ENCODE results near the gene DEAF1.

The DEAF1 gene

DNA sequence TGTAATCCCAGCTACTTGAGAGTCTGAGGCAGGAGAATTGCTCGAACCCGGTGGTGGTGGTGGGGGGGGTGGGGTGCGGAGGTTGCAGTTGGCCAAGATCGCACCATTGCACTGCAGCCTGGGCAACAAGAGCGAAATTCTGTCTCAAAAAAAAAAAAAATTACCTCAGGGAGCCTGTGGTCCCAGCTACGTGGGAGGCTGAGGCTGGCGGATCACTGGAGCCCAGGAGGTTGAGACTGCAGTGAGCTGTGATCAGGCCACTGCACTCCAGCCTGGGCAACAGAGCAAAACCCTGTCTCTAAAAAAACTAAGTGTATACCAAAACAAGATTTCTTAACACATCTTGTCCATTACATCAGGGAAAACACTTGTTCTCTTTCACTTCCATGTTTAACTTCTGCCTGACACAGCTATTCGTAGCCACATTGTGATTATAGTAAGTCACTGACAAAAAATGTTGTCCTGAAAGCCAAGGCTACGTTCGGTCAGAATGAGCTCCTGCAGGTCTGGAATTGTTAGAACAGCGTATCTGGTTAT, 2.0 kb upstream of the DEAF1 start:
- peak overlapping the region; percentile 98 for H3K9ac ChIP-seq (ENCODE audit: low read depth, low read length, poor library complexity, severe bottlenecking)

DNA sequence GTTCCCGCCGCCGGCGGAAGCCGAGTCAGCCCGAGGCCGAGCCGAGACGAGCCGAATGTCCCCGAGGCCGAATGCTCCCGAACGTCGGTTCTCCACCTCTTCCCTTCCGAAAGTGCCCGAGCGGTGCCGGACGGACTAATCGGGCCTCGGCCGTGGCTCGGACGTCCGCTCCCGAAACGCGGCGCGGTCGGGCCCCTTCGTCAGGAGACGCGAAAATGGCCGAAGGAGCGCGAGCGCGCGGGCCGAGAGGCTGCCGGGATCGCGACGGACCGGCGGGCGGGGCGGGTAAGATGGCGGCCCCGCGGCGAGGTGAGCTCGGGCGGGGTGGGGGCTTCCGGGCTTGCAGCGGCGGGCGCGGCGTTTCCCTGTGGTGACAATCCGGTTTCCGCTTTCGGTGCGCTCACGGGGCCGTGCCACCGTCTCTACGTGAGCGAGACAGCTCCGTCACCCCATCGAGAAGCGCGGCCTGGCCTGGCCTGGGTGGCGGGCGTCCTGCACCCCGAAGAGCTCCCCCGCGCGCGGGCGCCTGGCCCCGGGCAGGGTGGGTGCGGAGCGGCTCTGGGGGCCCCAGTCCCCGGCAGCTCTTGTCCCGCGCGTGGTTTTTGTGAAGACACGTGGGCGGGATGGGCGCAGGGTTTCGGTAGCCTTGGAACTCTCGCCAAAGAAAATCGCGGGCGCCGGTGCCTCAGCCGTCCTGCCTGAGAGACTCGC, 671 bp upstream of the DEAF1 start, which contains the start of gene TMEM80:
TSS of gene TMEM80 (plus strand) at position 279 of the 711 bp plus-strand sequence. CDS start at position 291, 12 bp downstream.
- H4K20me1 ChIP-seq (ENCODE audit: insufficient read depth, low read length, poor library complexity, severe bottlenecking) = peaks cover 19% of the 10 kb centered on the region
- H3K79me2 ChIP-seq (ENCODE audit: insufficient read depth, low read length) = peaks cover 60% of the 10 kb centered on the region
- TF ChIP-seq EZH2phosphoT487 (IDR thresholded peaks at IDR 0.05; ENCODE audit: borderline replicate concordance) = no peak
- TF ChIP-seq, protein P1, sequence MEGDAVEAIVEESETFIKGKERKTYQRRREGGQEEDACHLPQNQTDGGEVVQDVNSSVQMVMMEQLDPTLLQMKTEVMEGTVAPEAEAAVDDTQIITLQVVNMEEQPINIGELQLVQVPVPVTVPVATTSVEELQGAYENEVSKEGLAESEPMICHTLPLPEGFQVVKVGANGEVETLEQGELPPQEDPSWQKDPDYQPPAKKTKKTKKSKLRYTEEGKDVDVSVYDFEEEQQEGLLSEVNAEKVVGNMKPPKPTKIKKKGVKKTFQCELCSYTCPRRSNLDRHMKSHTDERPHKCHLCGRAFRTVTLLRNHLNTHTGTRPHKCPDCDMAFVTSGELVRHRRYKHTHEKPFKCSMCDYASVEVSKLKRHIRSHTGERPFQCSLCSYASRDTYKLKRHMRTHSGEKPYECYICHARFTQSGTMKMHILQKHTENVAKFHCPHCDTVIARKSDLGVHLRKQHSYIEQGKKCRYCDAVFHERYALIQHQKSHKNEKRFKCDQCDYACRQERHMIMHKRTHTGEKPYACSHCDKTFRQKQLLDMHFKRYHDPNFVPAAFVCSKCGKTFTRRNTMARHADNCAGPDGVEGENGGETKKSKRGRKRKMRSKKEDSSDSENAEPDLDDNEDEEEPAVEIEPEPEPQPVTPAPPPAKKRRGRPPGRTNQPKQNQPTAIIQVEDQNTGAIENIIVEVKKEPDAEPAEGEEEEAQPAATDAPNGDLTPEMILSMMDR (conservative IDR thresholded peaks at IDR 0.05; ENCODE audit: low read length) = no peak
- H3K27me3 ChIP-seq (ENCODE audit: insufficient read depth, low read length, poor library complexity, severe bottlenecking) = no peaks in the 10 kb centered on the region
- H3K4me1 ChIP-seq (ENCODE audit: insufficient read depth, low read length, poor library complexity, severe bottlenecking) = peaks cover 56% of the 10 kb centered on the region
- H3K9ac ChIP-seq (ENCODE audit: low read depth, low read length, poor library complexity, severe bottlenecking) = peak within 1 kb of the TSS; percentile 98
- peaks cover 8% of the 10 kb centered on the region; the same call in 1 of the 2 replicates for H3F3A ChIP-seq (ENCODE audit: low read depth)
- no peaks in the 10 kb centered on the region for H3K36me3 ChIP-seq (ENCODE audit: insufficient read depth, low read length)
- H3K4me2 ChIP-seq (ENCODE audit: low read depth, low read length, poor library complexity, severe bottlenecking) = peak within 1 kb of the TSS; percentile 76
- H3K9me3 ChIP-seq (ENCODE audit: insufficient read depth, low read depth, low read length) = no peaks in the 10 kb centered on the region
- no peaks in the 10 kb centered on the region for H3K9me2 ChIP-seq (replicated peaks; ENCODE audit: low read depth, low read length)
- H2AFZ ChIP-seq (ENCODE audit: low read length) = peak within 1 kb of the TSS; percentile 97
- peak within 1 kb of the TSS; percentile 94 for H3K4me3 ChIP-seq (ENCODE audit: low read length, poor library complexity, severe bottlenecking)

More for the DNA sequence above, 2.0 kb upstream of the DEAF1 start:
- TF ChIP-seq EZH2phosphoT487 (IDR thresholded peaks at IDR 0.05; ENCODE audit: borderline replicate concordance) = no peak
- TF ChIP-seq, protein P1 (conservative IDR thresholded peaks at IDR 0.05; ENCODE audit: low read length) = no peak
- H3K79me2 ChIP-seq (ENCODE audit: insufficient read depth, low read length) = peaks cover 47% of the 10 kb centered on the region
- H3K9me2 ChIP-seq (replicated peaks; ENCODE audit: low read depth, low read length) = no peaks in the 10 kb centered on the region
- peak overlapping the region; percentile 76 for H3K4me2 ChIP-seq (ENCODE audit: low read depth, low read length, poor library complexity, severe bottlenecking)
- H3K4me3 ChIP-seq (ENCODE audit: low read length, poor library complexity, severe bottlenecking) = peak overlapping the region; percentile 94
- 0 out of 2 replicates have a peak, but pooled peaks cover 4% of the 10 kb centered on the region for H3F3A ChIP-seq (ENCODE audit: low read depth)
- no peaks in the 10 kb centered on the region for H3K36me3 ChIP-seq (ENCODE audit: insufficient read depth, low read length)
- H3K9me3 ChIP-seq (ENCODE audit: insufficient read depth, low read depth, low read length) = no peaks in the 10 kb centered on the region
- peaks cover 8% of the 10 kb centered on the region for H4K20me1 ChIP-seq (ENCODE audit: insufficient read depth, low read length, poor library complexity, severe bottlenecking)
- H3K27me3 ChIP-seq (ENCODE audit: insufficient read depth, low read length, poor library complexity, severe bottlenecking) = no peaks in the 10 kb centered on the region
- peaks cover 43% of the 10 kb centered on the region for H3K4me1 ChIP-seq (ENCODE audit: insufficient read depth, low read length, poor library complexity, severe bottlenecking)
- H2AFZ ChIP-seq (ENCODE audit: low read length) = no peak overlapping the region

DNA sequence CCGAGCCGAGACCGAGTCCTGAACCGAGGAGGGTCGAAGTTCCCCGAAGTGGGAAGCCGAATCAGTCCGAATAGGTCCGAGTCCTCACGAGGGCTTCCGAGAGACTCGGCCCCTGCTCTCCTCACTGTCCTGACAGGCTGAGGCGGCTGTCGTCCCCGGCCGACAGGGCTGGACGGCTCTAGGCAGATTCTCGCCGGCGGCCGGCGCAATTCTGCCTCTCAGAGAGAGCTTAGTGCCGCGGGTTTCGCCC, 191 bp upstream of the DEAF1 start:
- peaks cover 60% of the 10 kb centered on the region for H3K4me1 ChIP-seq (ENCODE audit: insufficient read depth, low read length, poor library complexity, severe bottlenecking)
- H3K79me2 ChIP-seq (ENCODE audit: insufficient read depth, low read length) = peaks cover 64% of the 10 kb centered on the region
- peak overlapping the region; percentile 91 for H2AFZ ChIP-seq (ENCODE audit: low read length)
- no peaks in the 10 kb centered on the region for H3K27me3 ChIP-seq (ENCODE audit: insufficient read depth, low read length, poor library complexity, severe bottlenecking)
- no peaks in the 10 kb centered on the region for H3K9me2 ChIP-seq (replicated peaks; ENCODE audit: low read depth, low read length)
- H4K20me1 ChIP-seq (ENCODE audit: insufficient read depth, low read length, poor library complexity, severe bottlenecking) = peaks cover 22% of the 10 kb centered on the region
- H3K9ac ChIP-seq (ENCODE audit: low read depth, low read length, poor library complexity, severe bottlenecking) = peak overlapping the region; percentile 98
- H3K4me3 ChIP-seq (ENCODE audit: low read length, poor library complexity, severe bottlenecking) = peak overlapping the region; percentile 94
- H3K9me3 ChIP-seq (ENCODE audit: insufficient read depth, low read depth, low read length) = no peaks in the 10 kb centered on the region
- H3F3A ChIP-seq (ENCODE audit: low read depth) = peaks cover 8% of the 10 kb centered on the region; the same call in 1 of the 2 replicates
- TF ChIP-seq, protein P1 (conservative IDR thresholded peaks at IDR 0.05; ENCODE audit: low read length) = no peak
- no peak for TF ChIP-seq EZH2phosphoT487 (IDR thresholded peaks at IDR 0.05; ENCODE audit: borderline replicate concordance)
- no peaks in the 10 kb centered on the region for H3K36me3 ChIP-seq (ENCODE audit: insufficient read depth, low read length)
- peak overlapping the region; percentile 54 for H3K4me2 ChIP-seq (ENCODE audit: low read depth, low read length, poor library complexity, severe bottlenecking)
